Testis (tissue), 2 donors: ENCODE data around the gene CIAO2A.

Experiments
- POLR2A ChIP-seq: fragments of 450-650 bp; IDR thresholded peaks from one replicate; pipeline ENCODE4 v1.6.1; 2017; ENCODE audit warnings: antibody characterized with exemption, mild to moderate bottlenecking, moderate library complexity
- TF ChIP-seq, protein P1 (sequence below), 3 experiments: fragments of 450-650 bp in 2 of 3; fragments of 200-600 bp in 1 of 3; sonication (generic) in 1 of 3; IDR thresholded peaks; one replicate each; pipeline ENCODE4 v1.5.1; 2016 to 2019; ENCODE audit warnings: antibody characterized with exemption in 3 of 3, mild to moderate bottlenecking in 2 of 3, moderate library complexity in 1 of 3

DNA sequence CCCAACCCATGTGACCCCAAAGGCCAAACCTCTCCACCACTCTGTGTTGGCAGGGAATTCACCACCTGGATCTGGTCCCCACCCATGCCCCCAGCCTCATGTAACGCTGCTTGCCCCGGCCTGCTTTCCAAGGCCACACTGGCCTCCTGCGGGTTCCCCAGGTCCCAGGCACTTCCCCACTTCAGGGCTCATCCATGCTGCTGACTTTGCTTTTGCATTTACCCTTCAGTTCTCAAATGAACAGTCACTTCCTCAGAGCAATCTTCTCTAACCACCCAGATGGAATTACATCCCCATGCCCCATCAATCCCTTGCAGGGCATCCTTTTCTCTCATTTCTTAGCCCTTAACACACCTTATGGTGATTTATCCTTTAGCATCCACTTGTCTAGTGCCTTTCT is 56.5 kb downstream of the CIAO2A start:
- TF ChIP-seq, protein P1, sequence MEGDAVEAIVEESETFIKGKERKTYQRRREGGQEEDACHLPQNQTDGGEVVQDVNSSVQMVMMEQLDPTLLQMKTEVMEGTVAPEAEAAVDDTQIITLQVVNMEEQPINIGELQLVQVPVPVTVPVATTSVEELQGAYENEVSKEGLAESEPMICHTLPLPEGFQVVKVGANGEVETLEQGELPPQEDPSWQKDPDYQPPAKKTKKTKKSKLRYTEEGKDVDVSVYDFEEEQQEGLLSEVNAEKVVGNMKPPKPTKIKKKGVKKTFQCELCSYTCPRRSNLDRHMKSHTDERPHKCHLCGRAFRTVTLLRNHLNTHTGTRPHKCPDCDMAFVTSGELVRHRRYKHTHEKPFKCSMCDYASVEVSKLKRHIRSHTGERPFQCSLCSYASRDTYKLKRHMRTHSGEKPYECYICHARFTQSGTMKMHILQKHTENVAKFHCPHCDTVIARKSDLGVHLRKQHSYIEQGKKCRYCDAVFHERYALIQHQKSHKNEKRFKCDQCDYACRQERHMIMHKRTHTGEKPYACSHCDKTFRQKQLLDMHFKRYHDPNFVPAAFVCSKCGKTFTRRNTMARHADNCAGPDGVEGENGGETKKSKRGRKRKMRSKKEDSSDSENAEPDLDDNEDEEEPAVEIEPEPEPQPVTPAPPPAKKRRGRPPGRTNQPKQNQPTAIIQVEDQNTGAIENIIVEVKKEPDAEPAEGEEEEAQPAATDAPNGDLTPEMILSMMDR (IDR thresholded peaks at IDR 0.05) = no peak
- no peak for TF ChIP-seq POLR2A
